H9 (cell line): ENCODE measurements around the gene ATP8A1. TPM values are rescaled to one million over a fixed set of nuclear protein-coding genes. Genes with fewer than 3 reads are reported as not detected.

ENCODE experiments used
- DNase-seq: peaks from one replicate; pipeline ENCODE4 v3.0.0-alpha.2; 2017
- H2AFZ ChIP-seq: one replicate; pipeline ENCODE4 v1.6.1; 2013; ENCODE audit warnings: mild to moderate bottlenecking, low read length, control low read depth, moderate library complexity
- H2AK5ac ChIP-seq: 2 replicates; pipeline ENCODE4 v1.6.1; 2013; ENCODE audit warnings: low read length, control low read depth, mixed read lengths; ENCODE audit not compliant: insufficient read length
- H2BK120ac ChIP-seq: one replicate; pipeline ENCODE4 v1.6.1; 2013; ENCODE audit warnings: low read depth, mild to moderate bottlenecking, low read length, control low read depth, inconsistent platforms; ENCODE audit not compliant: poor library complexity, severe bottlenecking
- H2BK12ac ChIP-seq: 2 replicates; pipeline ENCODE4 v1.6.1; 2013; ENCODE audit warnings: low read length, control low read depth, mixed read lengths, low read depth; ENCODE audit not compliant: insufficient read length
- H2BK15ac ChIP-seq: 2 replicates; pipeline ENCODE4 v1.6.1; 2013; ENCODE audit warnings: low read depth, low read length, control low read depth
- H2BK20ac ChIP-seq: one replicate; pipeline ENCODE4 v1.6.1; 2013; ENCODE audit warnings: low read depth, mild to moderate bottlenecking, low read length, control low read depth, inconsistent platforms; ENCODE audit not compliant: poor library complexity, severe bottlenecking
- H2BK5ac ChIP-seq: 2 replicates; pipeline ENCODE4 v1.6.1; 2013; ENCODE audit warnings: low read length, control low read depth, mixed read lengths; ENCODE audit not compliant: insufficient read length
- H3K14ac ChIP-seq: 2 replicates; pipeline ENCODE4 v1.6.1; 2013; ENCODE audit warnings: low read length, control low read depth; ENCODE audit not compliant: insufficient read depth
- H3K18ac ChIP-seq: 2 replicates; pipeline ENCODE4 v1.6.1; 2013; ENCODE audit warnings: low read depth, mild to moderate bottlenecking, mixed read lengths, low read length, control low read depth; ENCODE audit not compliant: insufficient read length
- H3K23ac ChIP-seq: 2 replicates; pipeline ENCODE4 v1.6.1; 2013; ENCODE audit warnings: low read length, control low read depth, mixed read lengths, low read depth; ENCODE audit not compliant: insufficient read length
- H3K23me2 ChIP-seq: 2 replicates; pipeline ENCODE4 v1.6.1; 2013; ENCODE audit warnings: low read depth, mild to moderate bottlenecking, mixed read lengths, low read length, control low read depth; ENCODE audit not compliant: insufficient read length, poor library complexity, severe bottlenecking
- H3K27ac ChIP-seq: 2 replicates; pipeline ENCODE4 v1.5.1; 2013; ENCODE audit warnings: low read length, control low read depth, mixed read lengths, low read depth; ENCODE audit not compliant: insufficient read length
- H3K27me3 ChIP-seq: 2 replicates; pipeline ENCODE4 v1.6.1; 2013; ENCODE audit warnings: low read length, control low read depth, inconsistent platforms; ENCODE audit not compliant: insufficient read depth
- H3K4ac ChIP-seq: 2 replicates; pipeline ENCODE4 v1.6.1; 2013; ENCODE audit warnings: low read depth, mild to moderate bottlenecking, control low read depth, inconsistent platforms, low read length, moderate library complexity
- H3K4me1 ChIP-seq: 2 replicates; pipeline ENCODE4 v1.6.1; 2013; ENCODE audit warnings: low read length, control low read depth, inconsistent platforms; ENCODE audit not compliant: insufficient read depth
- H3K4me2 ChIP-seq: 2 replicates; pipeline ENCODE4 v1.6.1; 2013; ENCODE audit warnings: low read length, control low read depth, mixed read lengths; ENCODE audit not compliant: insufficient read length, insufficient read depth
- H3K56ac ChIP-seq: 2 replicates; pipeline ENCODE4 v1.6.1; 2013; ENCODE audit warnings: low read depth, mild to moderate bottlenecking, mixed read lengths, low read length, control low read depth; ENCODE audit not compliant: insufficient read length
- H3K79me1 ChIP-seq: 2 replicates; pipeline ENCODE4 v1.6.1; 2013; ENCODE audit warnings: low read depth, mild to moderate bottlenecking, moderate library complexity, low read length, control low read depth, inconsistent platforms; ENCODE audit not compliant: insufficient read depth, poor library complexity, severe bottlenecking
- H3K79me2 ChIP-seq: 2 replicates; pipeline ENCODE4 v1.6.1; 2013; ENCODE audit warnings: low read length, control low read depth, inconsistent platforms; ENCODE audit not compliant: insufficient read depth
- H3K9ac ChIP-seq: 2 replicates; pipeline ENCODE4 v1.6.1; 2013; ENCODE audit warnings: low read length, control low read depth, mixed read lengths; ENCODE audit not compliant: insufficient read length; ENCODE audit errors: extremely low read depth
- H3K9me3 ChIP-seq: one replicate; pipeline ENCODE4 v1.6.1; 2013; ENCODE audit warnings: low read depth, low read length, inconsistent platforms; ENCODE audit not compliant: control insufficient read depth
- H3T11ph ChIP-seq: one replicate; pipeline ENCODE4 v1.6.1; 2013; ENCODE audit warnings: mild to moderate bottlenecking, low read length, control low read depth, inconsistent platforms
- H4K20me1 ChIP-seq: one replicate; pipeline ENCODE4 v1.6.1; 2013; ENCODE audit not compliant: control insufficient read depth, insufficient read length, insufficient read depth
- H4K5ac ChIP-seq: 2 replicates; pipeline ENCODE4 v1.6.1; 2013; ENCODE audit warnings: low read depth, mild to moderate bottlenecking, mixed read lengths, low read length, control low read depth; ENCODE audit not compliant: insufficient read length
- H4K8ac ChIP-seq: replicated peaks from 2 replicates; pipeline ENCODE4 v1.6.1; 2013; ENCODE audit warnings: low read length, control low read depth, mixed read lengths, low read depth; ENCODE audit not compliant: insufficient read length
- H4K91ac ChIP-seq: 2 replicates; pipeline ENCODE4 v1.6.1; 2013; ENCODE audit warnings: low read depth, mild to moderate bottlenecking, moderate library complexity, mixed read lengths, low read length, control low read depth; ENCODE audit not compliant: insufficient read length
- H3K27ac Mint-ChIP-seq, 3 experiments: 2 replicates in 2 of 3; 3 replicates in 1 of 3; pipeline ENCODE4 v1.8.0; 2020 to 2021; ENCODE audit warnings: mixed read lengths in 3 of 3, mild to moderate bottlenecking in 1 of 3, moderate library complexity in 1 of 3
- H3K27me3 Mint-ChIP-seq: 2 replicates; pipeline ENCODE4 v1.8.0; 2021; ENCODE audit warnings: low read depth, mild to moderate bottlenecking, moderate library complexity, mixed read lengths
- H3K36me3 Mint-ChIP-seq, 3 experiments: 2 replicates in 2 of 3; 3 replicates in 1 of 3; pipeline ENCODE4 v1.8.0; 2020 to 2021; ENCODE audit warnings: low read depth in 3 of 3, mixed read lengths in 3 of 3; ENCODE audit not compliant: insufficient read depth in 1 of 3
- H3K4me1 Mint-ChIP-seq, 2 experiments: 2 replicates each; pipeline ENCODE4 v1.8.0; 2020; ENCODE audit warnings: mixed read lengths in 2 of 2
- H3K4me3 Mint-ChIP-seq, 2 experiments: 2 replicates in 1 of 2; 3 replicates in 1 of 2; pipeline ENCODE4 v1.8.0; 2020 to 2021; ENCODE audit warnings: mild to moderate bottlenecking in 2 of 2, mixed read lengths in 2 of 2, moderate library complexity in 1 of 2
- H3K9me3 Mint-ChIP-seq, 2 experiments: 2 replicates in 1 of 2; 3 replicates in 1 of 2; pipeline ENCODE4 v1.8.0; 2020; ENCODE audit warnings: mild to moderate bottlenecking in 2 of 2, mixed read lengths in 2 of 2, moderate library complexity in 1 of 2
- CTCF ChIP-seq: fragments of 200-600 bp; sonication (generic); conservative IDR thresholded peaks from 3 replicates; pipeline ENCODE4 v1.8.0; 2021; ENCODE audit warnings: antibody characterized with exemption, mild to moderate bottlenecking
- WGBS: extraction: QIAGEN DNeasy Blood & Tissue Kit; methylation state at CpG from one replicate; pipeline ENCODE4 v1.1.7; 2013; ENCODE audit warnings: missing lambda C conversion rate, low lambda C conversion rate, mixed read lengths; ENCODE audit not compliant: insufficient read length; ENCODE audit errors: extremely low coverage; 5-methylcytosine and 5-hydroxymethylcytosine counted together
- total RNA-seq: library from RNA; stranded (reverse); gene quantifications from 2 replicates; pipeline ENCODE4 v1.2.1, GENCODE V29; 2021

The ATP8A1 gene
- total RNA-seq, 1 experiment from 2014 or later, result 5.1 TPM

- no peaks in the 10 kb centered on the region for H3K27me3 ChIP-seq
- no peak overlapping the region for H2BK20ac ChIP-seq
- no peak overlapping the region for H4K8ac ChIP-seq
- Mint-ChIP-seq H3K36me3 (peaks cover 0 to 8% (median 6%) of the 10 kb centered on the region in 3 experiments; a peak in 4 of 7 replicates), H3K27me3 (no peaks in the 10 kb centered on the region), H3K27ac (no peak overlapping the region), H3K4me3 (no peak overlapping the region), H3K4me1 (no peaks in the 10 kb centered on the region; a peak in 1 of 4 replicates), H3K9me3 (no peaks in the 10 kb centered on the region)
- H3K18ac ChIP-seq, result no peak overlapping the region
- no peaks in the 10 kb centered on the region for H3K4me1 ChIP-seq
- H3K56ac ChIP-seq, result no peak overlapping the region
- no peak overlapping the region for H4K91ac ChIP-seq
- H3K14ac ChIP-seq, result no peak overlapping the region
- H3K79me1 ChIP-seq, result no peaks in the 10 kb centered on the region
- H3K4me2 ChIP-seq, result no peak overlapping the region
- H2BK12ac ChIP-seq, result no peak overlapping the region
- H3K9ac ChIP-seq, result no peak overlapping the region
- no peaks in the 10 kb centered on the region for H4K20me1 ChIP-seq
- no peaks in the 10 kb centered on the region for H3K23me2 ChIP-seq
- H3K27ac ChIP-seq, result no peak overlapping the region
- H3K4ac ChIP-seq, result no peak overlapping the region
- H2AK5ac ChIP-seq, result no peak overlapping the region
- no CpG with 5 or more reads among the region's 3 CpGs for WGBS
- no peaks in the 10 kb centered on the region for H3K9me3 ChIP-seq
- no peak overlapping the region for H2AFZ ChIP-seq
- no peak overlapping the region for H3T11ph ChIP-seq
- H2BK120ac ChIP-seq, result no peak overlapping the region
- H2BK5ac ChIP-seq, result no peak overlapping the region
- H2BK15ac ChIP-seq, result no peak overlapping the region
- no peak overlapping the region for H4K5ac ChIP-seq
- no peak for DNase-seq
- no peak overlapping the region for H3K23ac ChIP-seq
- no peak for TF ChIP-seq CTCF
- H3K79me2 ChIP-seq, result no peaks in the 10 kb centered on the region
These were observed 102.8 kb downstream of the ATP8A1 start for GRCh38 chr4:42554072-42554471.
